Right lobe of liver (tissue), 4 donors: ENCODE measurements around the gene COPG2.

Source experiments
- CTCF ChIP-seq, 4 donors: fragments of 200-600 bp in 3 of 4; fragments of 450-650 bp in 1 of 4; IDR thresholded peaks; one replicate each; pipeline versions ENCODE4 v1.5.1 to v1.8.0; 2016 to 2022; ENCODE audit warnings: antibody characterized with exemption in 4 of 4, mild to moderate bottlenecking in 2 of 4
- POLR2A ChIP-seq: fragments of 450-650 bp; IDR thresholded peaks from one replicate; pipeline ENCODE4 v1.6.1; 2017; ENCODE audit warnings: antibody characterized with exemption, mild to moderate bottlenecking
- donor health status: DM: no; HTN: no; CAD: no.
- donor health status: DM: no; HTN: no; CAD: no.
- donor health status: DM: no; HTN: yes; CAD: no.

- TF ChIP-seq CTCF (IDR thresholded peaks at IDR 0.05) (no peak), POLR2A (no peak)
Measured at GRCh38 chr7:130490311-130490791, 178.2 kb downstream of the COPG2 start.
